ENCODE measurements around the gene IFNA4.

The IFNA4 gene

DNA sequence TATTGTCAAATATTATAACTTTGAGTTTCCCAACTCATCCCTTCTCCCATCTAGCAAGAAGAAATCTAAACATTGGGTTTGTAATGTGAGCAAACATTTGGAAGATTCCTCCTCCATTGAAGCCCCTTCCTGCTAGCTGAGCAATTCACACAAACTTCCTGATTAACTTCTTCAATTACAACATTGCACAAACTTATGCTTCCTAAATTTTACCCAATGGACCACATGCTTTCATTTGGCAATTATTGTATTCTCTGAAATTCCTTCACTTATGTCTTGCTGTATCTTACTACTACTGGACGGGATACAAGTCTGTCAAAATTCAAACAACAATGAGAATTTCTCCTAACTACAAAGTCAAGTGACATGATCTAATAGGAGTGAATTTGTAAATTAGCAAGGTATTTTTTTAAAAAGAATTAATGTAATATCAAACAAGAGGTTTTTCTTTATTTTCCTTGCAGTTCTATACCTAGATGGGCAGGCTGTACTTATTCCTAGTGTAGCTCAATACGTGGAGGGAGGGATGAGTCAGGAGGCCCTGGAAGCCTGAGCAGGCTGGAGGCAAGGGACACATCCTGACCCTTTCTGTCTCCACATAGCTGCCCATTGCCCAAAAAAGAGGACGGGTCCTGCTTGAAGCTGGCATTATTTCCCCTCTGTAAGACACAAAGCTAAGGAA is 33.9 kb downstream of the IFNA4 start:
- peak; percentile 21 for DNase-seq (ENCODE audit: low read depth)
- TF ChIP-seq, protein P1, sequence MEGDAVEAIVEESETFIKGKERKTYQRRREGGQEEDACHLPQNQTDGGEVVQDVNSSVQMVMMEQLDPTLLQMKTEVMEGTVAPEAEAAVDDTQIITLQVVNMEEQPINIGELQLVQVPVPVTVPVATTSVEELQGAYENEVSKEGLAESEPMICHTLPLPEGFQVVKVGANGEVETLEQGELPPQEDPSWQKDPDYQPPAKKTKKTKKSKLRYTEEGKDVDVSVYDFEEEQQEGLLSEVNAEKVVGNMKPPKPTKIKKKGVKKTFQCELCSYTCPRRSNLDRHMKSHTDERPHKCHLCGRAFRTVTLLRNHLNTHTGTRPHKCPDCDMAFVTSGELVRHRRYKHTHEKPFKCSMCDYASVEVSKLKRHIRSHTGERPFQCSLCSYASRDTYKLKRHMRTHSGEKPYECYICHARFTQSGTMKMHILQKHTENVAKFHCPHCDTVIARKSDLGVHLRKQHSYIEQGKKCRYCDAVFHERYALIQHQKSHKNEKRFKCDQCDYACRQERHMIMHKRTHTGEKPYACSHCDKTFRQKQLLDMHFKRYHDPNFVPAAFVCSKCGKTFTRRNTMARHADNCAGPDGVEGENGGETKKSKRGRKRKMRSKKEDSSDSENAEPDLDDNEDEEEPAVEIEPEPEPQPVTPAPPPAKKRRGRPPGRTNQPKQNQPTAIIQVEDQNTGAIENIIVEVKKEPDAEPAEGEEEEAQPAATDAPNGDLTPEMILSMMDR (conservative IDR thresholded peaks at IDR 0.05; ENCODE audit: control insufficient read depth, insufficient read depth, low read depth, low read length), result no peak
- no peak overlapping the region for H3K4me3 ChIP-seq (ENCODE audit: control insufficient read depth, low read depth, low read length)

DNA sequence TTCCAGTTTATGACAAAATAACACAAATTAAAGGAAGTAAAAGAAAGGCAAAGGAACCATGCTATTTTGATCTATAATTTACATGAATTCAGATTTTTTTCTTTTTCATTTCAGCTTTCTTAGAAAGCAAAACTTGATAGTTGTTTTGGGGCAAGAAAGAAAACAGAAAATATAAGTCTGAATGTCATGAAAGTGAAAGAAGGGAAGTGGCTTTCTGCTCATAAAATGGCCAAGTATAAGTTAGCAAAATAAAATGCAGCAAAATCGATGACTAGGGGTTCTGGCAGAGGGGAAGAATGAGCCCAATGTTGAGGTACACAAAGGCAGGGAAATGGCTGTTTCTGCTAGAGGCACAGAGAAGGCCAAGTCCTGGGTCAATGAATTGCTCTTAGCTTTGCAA is 42.8 kb downstream of the IFNA4 start:
- DNase-seq (ENCODE audit: low read depth), result no peak
- TF ChIP-seq, protein P1 (conservative IDR thresholded peaks at IDR 0.05; ENCODE audit: control insufficient read depth, insufficient read depth, low read depth, low read length), result no peak
- H3K4me3 ChIP-seq (ENCODE audit: control insufficient read depth, low read depth, low read length), result no peak overlapping the region

DNA sequence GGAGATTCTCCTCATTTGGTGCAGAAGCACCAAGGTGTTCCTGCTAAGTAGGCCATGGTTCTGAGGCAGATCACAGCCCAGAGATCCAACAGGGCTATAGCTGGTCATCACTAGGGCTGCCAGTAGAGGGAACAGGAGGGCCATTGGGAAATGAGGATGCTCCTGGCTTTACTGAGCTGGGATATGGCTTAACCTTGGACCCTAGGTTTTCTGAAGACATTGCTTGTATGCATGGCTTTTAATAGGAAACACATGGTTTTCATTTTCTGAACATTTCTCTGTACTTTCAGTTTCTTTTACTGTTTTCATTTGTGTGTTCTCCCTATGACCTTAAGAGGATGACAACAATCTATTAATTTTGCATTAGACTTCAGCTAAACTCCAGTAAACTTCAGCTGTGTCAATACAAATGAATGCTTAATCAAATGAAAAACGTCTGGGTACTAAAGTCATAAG is 45.9 kb downstream of the IFNA4 start, which contains the start of gene IFNW1:
IFNW1 (minus strand) TSS at position 406 of the 456 bp plus-strand sequence; CDS start at position 144, 262 bp downstream.
- DNase-seq (ENCODE audit: low read depth), result peak; percentile 42
- TF ChIP-seq, protein P1 (conservative IDR thresholded peaks at IDR 0.05; ENCODE audit: control insufficient read depth, insufficient read depth, low read depth, low read length), result peak; percentile 41
- no peak within 1 kb of the TSS for H3K4me3 ChIP-seq (ENCODE audit: control insufficient read depth, low read depth, low read length)

DNA sequence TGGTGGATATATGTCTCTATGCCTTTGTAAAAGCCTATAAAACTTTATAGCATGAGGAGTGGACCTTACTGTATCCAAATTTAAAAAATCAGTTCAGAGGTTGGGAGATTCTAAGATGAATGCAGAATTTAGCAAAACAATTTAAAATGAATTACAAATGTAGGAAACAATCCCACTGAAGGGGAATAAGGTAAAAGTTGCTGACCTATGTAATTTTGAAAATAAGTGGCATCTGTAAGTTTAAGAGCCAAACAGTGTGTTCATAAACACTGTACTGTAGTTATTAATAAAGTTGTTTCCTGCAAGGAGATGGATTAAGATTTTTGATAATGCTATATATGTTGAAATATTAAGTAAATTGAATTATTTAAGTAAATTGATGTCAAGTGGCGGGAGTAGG is 50.4 kb downstream of the IFNA4 start:
- DNase-seq (ENCODE audit: low read depth), result no peak

More for the DNA sequence above, 50.4 kb downstream of the IFNA4 start:
- TF ChIP-seq, protein P1 (conservative IDR thresholded peaks at IDR 0.05; ENCODE audit: control insufficient read depth, insufficient read depth, low read depth, low read length), result no peak
- no peak overlapping the region for H3K4me3 ChIP-seq (ENCODE audit: control insufficient read depth, low read depth, low read length)

Data from fibroblast of mammary gland (primary cell).